22Rv1 (cell line): ENCODE data around the gene ADIPOR2.

Experiments used
- CTCF ChIP-seq: fragments of 450-650 bp; IDR thresholded peaks from 2 replicates; pipeline ENCODE4 v1.5.1; 2017; ENCODE audit warnings: mild to moderate bottlenecking
- ZFX ChIP-seq: fragments of 450-650 bp; IDR thresholded peaks from 2 replicates; pipeline ENCODE4 v1.6.1; 2017; ENCODE audit warnings: antibody characterized with exemption, borderline replicate concordance

- peak; percentile 28; the same call in 1 of the 2 replicates for TF ChIP-seq CTCF
- TF ChIP-seq ZFX = no peak
Observed at GRCh38 chr12:1797011-1797901, 106.4 kb downstream of the ADIPOR2 start.
